HG03280 (cell line): ENCODE data around the gene CEPT1.

Experiments used
- ATAC-seq: cut with Tn5 transposase; IDR thresholded peaks from one replicate; pipeline ENCODE4 v1.9.1; 2021; ENCODE audit warnings: mild to moderate bottlenecking, moderate library complexity; ENCODE audit not compliant: unreplicated experiment

The CEPT1 gene

GRCh38 chr1:111145963-111146768, 6.1 kb downstream of the CEPT1 start:
- no peak for ATAC-seq

GRCh38 chr1:111147948-111148347, 7.9 kb downstream of the CEPT1 start:
- no peak for ATAC-seq

GRCh38 chr1:111148376-111148881, 8.4 kb downstream of the CEPT1 start:
- no peak for ATAC-seq

- ATAC-seq = no peak
These were observed 11.8 kb downstream of the CEPT1 start for GRCh38 chr1:111151838-111152237.

GRCh38 chr1:111154021-111154999, 14.3 kb downstream of the CEPT1 start:
- ATAC-seq = no peak

GRCh38 chr1:111157431-111157830, 17.4 kb downstream of the CEPT1 start:
- no peak for ATAC-seq

GRCh38 chr1:111161843-111162487, 21.9 kb downstream of the CEPT1 start:
- no peak for ATAC-seq

- no peak for ATAC-seq
These were observed 22.5 kb downstream of the CEPT1 start for GRCh38 chr1:111162488-111162880.

GRCh38 chr1:111163363-111163762, 23.3 kb downstream of the CEPT1 start:
- ATAC-seq = no peak

GRCh38 chr1:111164151-111164550, 24.1 kb downstream of the CEPT1 start:
- ATAC-seq = no peak

- no peak for ATAC-seq
These were observed 32.4 kb downstream of the CEPT1 start for GRCh38 chr1:111172463-111172862.

GRCh38 chr1:111174070-111174469, 34.0 kb downstream of the CEPT1 start:
- no peak for ATAC-seq

GRCh38 chr1:111175349-111175748, 35.3 kb downstream of the CEPT1 start:
- ATAC-seq = no peak

GRCh38 chr1:111176678-111177077, 36.7 kb downstream of the CEPT1 start:
- ATAC-seq = no peak

GRCh38 chr1:111179968-111180533, 40.0 kb downstream of the CEPT1 start:
- no peak for ATAC-seq

- no peak for ATAC-seq
These were observed 42.0 kb downstream of the CEPT1 start for GRCh38 chr1:111182052-111182451.

GRCh38 chr1:111183308-111184069, 43.5 kb downstream of the CEPT1 start:
- no peak for ATAC-seq

- ATAC-seq = no peak
These were observed 44.6 kb downstream of the CEPT1 start for GRCh38 chr1:111184663-111185062.

- ATAC-seq = no peak
These were observed 51.0 kb downstream of the CEPT1 start for GRCh38 chr1:111190931-111191451.

GRCh38 chr1:111191496-111191895, 51.5 kb downstream of the CEPT1 start:
- ATAC-seq = no peak
